Transverse colon (tissue), 4 donors: Measurements from ENCODE around the gene ATPAF2. TPM values are rescaled to one million over a fixed set of nuclear protein-coding genes. Genes with fewer than 3 reads are reported as not detected.
A peak's percentile ranks its signal among the peaks of the same experiment; 100 is the strongest.
"Not testable (repeated sequence)": the region's sequence is repeated elsewhere in the genome, so short reads cannot be mapped to it uniquely, and the experiment has no call there.

Source experiments
- DNase-seq: peaks from one replicate; pipeline ENCODE4 v3.0.0-alpha.2; 2019
- H3K27ac ChIP-seq, 4 donors: fragments of 200-600 bp; sonication (generic); 2 replicates each; pipeline ENCODE4 v1.5.1; 2016 to 2018; ENCODE audit warnings: inconsistent platforms in 4 of 4
- H3K27me3 ChIP-seq: fragments of 200-600 bp; sonication (generic); 2 replicates; pipeline ENCODE4 v1.5.1; 2017; ENCODE audit warnings: inconsistent platforms
- H3K36me3 ChIP-seq, 4 donors: fragments of 200-600 bp; sonication (generic); 2 replicates each; pipeline ENCODE4 v1.5.1; 2017 to 2019; ENCODE audit warnings: inconsistent platforms in 4 of 4
- H3K4me1 ChIP-seq, 4 donors: fragments of 200-600 bp; sonication (generic); 2 replicates each; pipeline ENCODE4 v1.5.1; 2017 to 2020; ENCODE audit warnings: inconsistent platforms in 4 of 4
- H3K4me3 ChIP-seq, 4 donors: fragments of 200-600 bp; sonication (generic); 1 replicate in 1 of 4; 2 replicates in 3 of 4; pipeline versions ENCODE4 v1.5.1 to v1.6.1; 2017 to 2019; ENCODE audit warnings: inconsistent platforms in 4 of 4
- H3K9me3 ChIP-seq, 2 donors: fragments of 200-600 bp; sonication (generic); 2 replicates each; pipeline ENCODE4 v1.5.1; 2017 to 2019; ENCODE audit warnings: inconsistent platforms in 2 of 2
- CTCF ChIP-seq, 5 experiments: fragments of 200-600 bp in 3 of 5; fragments of 450-650 bp in 2 of 5; sonication (generic) in 3 of 5; IDR thresholded peaks; 1 replicate in 2 of 5; 2 replicates in 3 of 5; pipeline ENCODE4 v1.5.1; 2016 to 2017; ENCODE audit warnings: antibody characterized with exemption in 5 of 5, inconsistent platforms in 3 of 5, mild to moderate bottlenecking in 2 of 5, moderate library complexity in 1 of 5
- EP300 ChIP-seq: sonication (generic); formaldehyde crosslinking; IDR thresholded peaks from one replicate; pipeline ENCODE4 v1.6.1; 2017; ENCODE audit warnings: antibody characterized with exemption, low read depth
- POLR2A ChIP-seq: fragments of 450-650 bp; IDR thresholded peaks from one replicate; pipeline ENCODE4 v1.6.1; 2016; ENCODE audit warnings: antibody characterized with exemption, mild to moderate bottlenecking, moderate library complexity
- POLR2AphosphoS5 ChIP-seq, 3 donors: sonication (generic); formaldehyde crosslinking; IDR thresholded peaks; one replicate each; pipeline ENCODE4 v1.6.1; 2016; ENCODE audit warnings: antibody characterized with exemption in 3 of 3
- WGBS, 2 donors: methylation state at CpG; one replicate each; pipeline ENCODE4 v1.1.5; 2018; ENCODE audit warnings: low coverage in 1 of 2; 5-methylcytosine and 5-hydroxymethylcytosine counted together
- in situ Hi-C, 4 donors: fragments of 200-750 bp; cut with MboI; loops; one replicate each; pipeline versions ENCODE4 v1.15.0 to v1.15.1; 2017; ENCODE audit warnings: low sequenced_read_pairs in 3 of 4, low pct_ligation_motif_present in 1 of 4, low pct_unique_long_range_greater_than_20kb in 1 of 4
- intact Hi-C: fragments of 100-400 bp; cut with DNase I; formaldehyde crosslinking; loops from one replicate; pipeline ENCODE4 v1.15.1; 2023; ENCODE audit warnings: low total_unique reads
- total RNA-seq, 4 donors: library from RNA; depleted of rRNA; stranded (reverse); fragments of >200 nt; gene quantifications; one replicate each; pipeline ENCODE4 v1.1.0, GENCODE V29; 2016

The ATPAF2 gene
- total RNA-seq, 4 donors from 2014 or later = 17.3 to 65.1 (median 24.7) TPM

DNA sequence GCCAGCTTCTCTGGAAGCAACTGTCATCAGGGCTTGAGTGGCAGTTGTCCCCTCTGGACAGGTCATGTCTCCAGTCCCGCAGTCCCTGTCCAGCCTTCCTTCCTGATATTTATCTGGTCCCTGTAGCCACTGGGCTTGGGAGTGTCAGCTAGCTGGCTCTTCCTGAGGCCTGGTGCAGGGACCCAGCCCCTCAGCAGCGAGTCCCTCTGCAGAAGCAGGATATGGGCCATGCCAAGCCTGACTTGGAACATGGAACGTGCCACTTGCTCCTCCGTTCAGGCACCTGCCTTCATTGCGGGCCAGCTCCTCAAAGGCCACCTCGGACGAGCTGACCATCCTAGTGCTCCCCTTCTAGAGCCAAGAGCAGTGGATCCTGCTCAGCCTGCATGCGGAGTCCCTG, 40.0 kb downstream of the ATPAF2 start:
- Histone ChIP-seq H3K27me3 (no peaks in the 10 kb centered on the region), H3K9me3 (no peaks in the 10 kb centered on the region), H3K4me1 (no peaks in the 10 kb centered on the region), H3K27ac (no peak overlapping the region), H3K4me3 (no peak overlapping the region), H3K36me3 (no peaks in the 10 kb centered on the region)
- TF ChIP-seq POLR2A (no peak), POLR2AphosphoS5 (IDR thresholded peaks at IDR 0.05) (no peak)
- intact Hi-C loops (no loop called here), in situ Hi-C loops (no loop called here)
- 92% methylated on average over 8 of the region's 8 CpGs; no CpG with 5 or more reads in 1 of the 2 donors for WGBS, 2 donors
- no peak for DNase-seq

DNA sequence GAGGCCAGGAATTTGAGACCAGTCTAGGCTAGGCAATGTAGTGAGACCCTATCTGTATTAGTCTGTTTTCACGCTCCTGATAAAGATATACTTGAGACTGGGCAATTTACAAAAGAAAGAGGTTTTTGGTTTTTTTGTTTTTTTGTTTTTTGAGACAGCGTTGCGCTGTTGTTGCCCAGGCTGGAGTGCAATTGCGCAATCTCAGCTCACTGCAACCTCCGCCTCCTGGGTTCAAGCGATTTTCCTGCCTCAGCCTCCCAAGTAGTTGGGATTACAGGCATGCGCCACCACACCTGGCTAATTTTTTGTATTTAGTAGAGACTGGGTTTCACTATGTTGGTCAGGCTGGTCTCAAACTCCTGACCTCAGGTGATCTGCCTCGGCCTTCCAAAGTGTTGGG, 43.1 kb downstream of the ATPAF2 start:
- H3K27me3 ChIP-seq, H3K27ac ChIP-seq, intact Hi-C loops, in situ Hi-C loops, H3K9me3 ChIP-seq, H3K4me3 ChIP-seq, DNase-seq, H3K36me3 ChIP-seq, H3K4me1 ChIP-seq: not testable (repeated sequence)
- 93 to 100% methylated on average over 2 to 8 of the region's 8 CpGs for WGBS, 2 donors

DNA sequence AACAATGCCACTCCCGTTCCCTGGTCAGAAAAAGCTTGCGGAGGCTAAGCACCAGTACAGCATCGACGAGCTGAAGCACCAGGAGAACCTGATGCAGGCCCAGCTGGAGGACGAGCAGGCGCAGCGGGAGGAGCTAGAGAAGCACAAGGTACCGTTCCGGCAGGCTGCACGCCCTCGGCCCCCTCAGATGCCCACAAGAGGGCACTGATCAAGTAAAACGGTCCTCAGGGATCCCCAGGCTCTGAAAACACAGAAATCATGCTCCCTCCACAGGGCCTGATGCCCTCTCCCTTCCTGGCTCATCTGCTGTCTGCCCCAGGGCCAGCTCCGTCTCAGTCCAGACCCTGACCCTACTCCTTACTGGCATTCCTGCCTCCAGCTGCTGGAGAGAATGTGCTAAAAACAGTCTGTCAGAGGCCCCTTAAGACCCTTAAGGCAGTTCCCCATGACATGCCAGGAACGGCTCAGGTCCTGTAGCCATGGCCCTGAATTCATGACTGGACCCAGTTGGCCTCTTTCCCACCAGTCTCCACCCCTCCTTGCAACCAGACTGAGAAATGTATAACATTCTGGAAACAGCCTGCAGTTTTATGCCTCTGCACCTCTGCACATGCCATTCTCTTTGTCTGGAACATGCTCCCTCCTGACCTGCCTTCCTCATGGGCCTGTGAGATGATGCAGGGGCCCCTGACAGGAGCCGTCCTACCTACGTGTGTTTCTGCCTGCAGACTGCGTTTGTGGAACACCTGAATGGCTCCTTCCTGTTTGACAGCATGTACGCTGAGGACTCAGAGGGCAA, 44.5 kb downstream of the ATPAF2 start:
- H3K4me1 ChIP-seq = no peaks in the 10 kb centered on the region
- H3K9me3 ChIP-seq = no peaks in the 10 kb centered on the region
- no peaks in the 10 kb centered on the region for H3K36me3 ChIP-seq
- in situ Hi-C loops = no loop called here
- H3K4me3 ChIP-seq = no peak overlapping the region
- no peak overlapping the region for H3K27ac ChIP-seq
- 75% methylated on average over 18 of the region's 18 CpGs; no CpG with 5 or more reads in 1 of the 2 donors for WGBS, 2 donors
- H3K27me3 ChIP-seq = no peaks in the 10 kb centered on the region
- intact Hi-C loops = no loop called here
- TF ChIP-seq POLR2AphosphoS5 (IDR thresholded peaks at IDR 0.05) = no peak
- no peak for TF ChIP-seq EP300
- TF ChIP-seq POLR2A = no peak
- peak in 1 of 5 experiments; percentile 15 for TF ChIP-seq CTCF (IDR thresholded peaks at IDR 0.05)
- DNase-seq = no peak

DNA sequence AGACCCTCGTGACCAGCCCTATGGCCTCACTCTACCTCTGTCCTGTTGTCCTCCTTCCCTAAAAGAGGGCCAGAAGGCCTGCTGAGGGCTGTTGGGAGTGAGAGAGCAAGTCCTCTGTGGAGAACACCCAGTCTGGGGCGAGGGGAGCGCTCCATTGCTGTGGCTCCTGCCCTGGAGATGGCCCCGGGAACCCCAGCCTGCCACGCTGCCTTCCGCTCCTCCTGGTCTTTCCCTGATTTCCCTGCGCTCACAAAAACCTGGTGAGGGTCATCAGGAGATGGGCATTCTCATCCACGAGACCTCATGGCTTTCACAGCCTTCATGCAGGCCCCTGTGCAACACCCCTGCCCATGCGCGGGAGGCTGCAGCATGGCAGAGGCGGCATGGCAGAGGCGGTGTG, 45.1 kb downstream of the ATPAF2 start:
- no peak for DNase-seq
- intact Hi-C loops = no loop called here
- no peaks in the 10 kb centered on the region for H3K36me3 ChIP-seq
- 98% methylated on average over 12 of the region's 12 CpGs; no CpG with 5 or more reads in 1 of the 2 donors for WGBS, 2 donors
- H3K4me1 ChIP-seq = no peaks in the 10 kb centered on the region
- TF ChIP-seq EP300 (no peak), POLR2A (no peak), POLR2AphosphoS5 (IDR thresholded peaks at IDR 0.05) (no peak), CTCF (IDR thresholded peaks at IDR 0.05) (no peak)
- no peak overlapping the region for H3K27ac ChIP-seq
- no peak overlapping the region for H3K4me3 ChIP-seq
- in situ Hi-C loops = no loop called here
- H3K27me3 ChIP-seq = no peaks in the 10 kb centered on the region
- H3K9me3 ChIP-seq = no peaks in the 10 kb centered on the region

DNA sequence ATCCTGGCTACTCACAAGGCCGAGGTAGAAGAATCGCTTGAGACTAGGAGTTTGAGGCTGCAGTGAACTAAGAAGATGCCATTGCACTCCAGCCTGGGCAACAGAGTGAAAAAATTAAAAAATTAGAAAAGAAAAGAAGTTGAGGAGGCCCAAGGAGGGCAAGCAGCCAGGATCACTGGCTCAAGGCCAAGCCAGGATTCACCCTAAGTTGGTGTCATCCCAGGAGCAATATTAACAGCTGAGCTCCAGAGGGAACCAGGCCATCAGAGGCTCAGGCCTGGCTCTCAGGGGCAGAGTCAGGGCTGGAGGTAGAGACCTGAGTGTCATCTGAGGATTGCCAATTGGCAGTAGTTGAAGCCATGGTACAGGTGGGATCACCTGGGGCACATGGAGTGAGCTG, 45.6 kb downstream of the ATPAF2 start:
- WGBS, 2 donors = 80 to 85% methylated on average over 2 of the region's 2 CpGs
- no peak for DNase-seq
- H3K27me3 ChIP-seq = no peaks in the 10 kb centered on the region
- in situ Hi-C loops = no loop called here
- H3K27ac ChIP-seq = no peak overlapping the region
- no peaks in the 10 kb centered on the region for H3K36me3 ChIP-seq
- no peaks in the 10 kb centered on the region for H3K9me3 ChIP-seq
- no peak for TF ChIP-seq POLR2A
- TF ChIP-seq EP300 = no peak
- TF ChIP-seq CTCF (IDR thresholded peaks at IDR 0.05) = no peak
- no peak for TF ChIP-seq POLR2AphosphoS5 (IDR thresholded peaks at IDR 0.05)
- intact Hi-C loops = no loop called here
- no peaks in the 10 kb centered on the region for H3K4me1 ChIP-seq
- H3K4me3 ChIP-seq = no peak overlapping the region
